ENCODE results near the gene ARHGAP10. TPM values are rescaled to one million over a fixed set of nuclear protein-coding genes. Genes with fewer than 3 reads are reported as not detected.

The ARHGAP10 gene
- total RNA-seq, 1 donor from 2014 or later: 4.6 TPM

DNA sequence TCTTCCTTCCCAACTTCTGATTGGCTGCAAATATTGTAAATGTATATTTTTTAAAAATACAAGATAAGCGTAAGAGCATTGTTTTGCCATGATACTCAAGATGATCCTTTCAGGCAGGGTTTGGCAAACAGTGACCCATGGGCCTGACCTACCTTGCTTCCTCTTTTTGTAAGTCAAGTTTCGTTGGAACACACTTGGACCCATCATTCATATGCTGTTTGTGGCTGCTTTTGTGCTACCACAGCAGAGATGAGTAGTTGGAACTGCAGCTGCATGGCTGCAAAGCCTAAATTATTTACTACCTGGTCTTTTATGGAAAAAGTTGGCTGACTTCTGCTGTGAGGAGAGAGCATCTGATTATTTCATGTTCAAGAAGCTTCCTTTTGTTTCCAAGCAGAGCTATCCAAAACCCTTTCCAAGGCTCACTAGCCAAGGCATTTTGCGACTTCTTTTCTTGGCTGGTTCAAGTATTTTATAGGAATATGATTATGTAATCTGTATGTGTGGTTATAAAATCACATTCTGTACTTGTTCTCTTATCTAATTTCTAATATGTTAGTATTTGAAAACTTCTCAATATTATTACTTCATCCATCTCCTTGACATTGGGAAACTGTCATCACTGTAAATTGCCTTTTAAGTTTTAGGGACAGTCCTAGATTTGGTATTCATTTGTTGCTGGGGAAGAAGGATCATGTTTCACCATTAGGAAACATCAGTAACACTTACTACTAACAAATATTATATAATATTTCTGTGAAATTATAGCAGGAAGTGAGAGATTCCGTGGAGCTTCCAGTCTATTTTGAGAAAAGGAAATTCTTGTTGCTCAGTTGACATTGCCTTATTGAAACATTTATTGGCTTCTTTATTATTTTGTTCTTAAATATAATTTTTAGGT lies 109.2 kb downstream of the ARHGAP10 start:
- Mint-ChIP-seq H3K36me3 (ENCODE audit: low read depth, unreplicated experiment) (no peaks in the 10 kb centered on the region), H3K4me1 (ENCODE audit: unreplicated experiment) (no peaks in the 10 kb centered on the region), H3K9me3 (ENCODE audit: unreplicated experiment) (no peaks in the 10 kb centered on the region), H3K4me3 (ENCODE audit: unreplicated experiment) (no peak overlapping the region), H3K27ac (ENCODE audit: unreplicated experiment) (no peak overlapping the region), H3K27me3 (ENCODE audit: unreplicated experiment) (no peaks in the 10 kb centered on the region)
- no peak for DNase-seq (ENCODE audit: low spot score)
- TF ChIP-seq, protein P1, sequence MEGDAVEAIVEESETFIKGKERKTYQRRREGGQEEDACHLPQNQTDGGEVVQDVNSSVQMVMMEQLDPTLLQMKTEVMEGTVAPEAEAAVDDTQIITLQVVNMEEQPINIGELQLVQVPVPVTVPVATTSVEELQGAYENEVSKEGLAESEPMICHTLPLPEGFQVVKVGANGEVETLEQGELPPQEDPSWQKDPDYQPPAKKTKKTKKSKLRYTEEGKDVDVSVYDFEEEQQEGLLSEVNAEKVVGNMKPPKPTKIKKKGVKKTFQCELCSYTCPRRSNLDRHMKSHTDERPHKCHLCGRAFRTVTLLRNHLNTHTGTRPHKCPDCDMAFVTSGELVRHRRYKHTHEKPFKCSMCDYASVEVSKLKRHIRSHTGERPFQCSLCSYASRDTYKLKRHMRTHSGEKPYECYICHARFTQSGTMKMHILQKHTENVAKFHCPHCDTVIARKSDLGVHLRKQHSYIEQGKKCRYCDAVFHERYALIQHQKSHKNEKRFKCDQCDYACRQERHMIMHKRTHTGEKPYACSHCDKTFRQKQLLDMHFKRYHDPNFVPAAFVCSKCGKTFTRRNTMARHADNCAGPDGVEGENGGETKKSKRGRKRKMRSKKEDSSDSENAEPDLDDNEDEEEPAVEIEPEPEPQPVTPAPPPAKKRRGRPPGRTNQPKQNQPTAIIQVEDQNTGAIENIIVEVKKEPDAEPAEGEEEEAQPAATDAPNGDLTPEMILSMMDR (IDR thresholded peaks at IDR 0.05; ENCODE audit: unreplicated experiment): no peak

GRCh38 chr4:147842573-147842972 lies 110.7 kb downstream of the ARHGAP10 start:
- Mint-ChIP-seq H3K4me1 (ENCODE audit: unreplicated experiment) (no peaks in the 10 kb centered on the region), H3K4me3 (ENCODE audit: unreplicated experiment) (no peak overlapping the region), H3K27me3 (ENCODE audit: unreplicated experiment) (no peaks in the 10 kb centered on the region), H3K36me3 (ENCODE audit: low read depth, unreplicated experiment) (no peaks in the 10 kb centered on the region), H3K9me3 (ENCODE audit: unreplicated experiment) (no peaks in the 10 kb centered on the region), H3K27ac (ENCODE audit: unreplicated experiment) (no peak overlapping the region)
- TF ChIP-seq, protein P1 (IDR thresholded peaks at IDR 0.05; ENCODE audit: unreplicated experiment): no peak
- no peak for DNase-seq (ENCODE audit: low spot score)

DNA sequence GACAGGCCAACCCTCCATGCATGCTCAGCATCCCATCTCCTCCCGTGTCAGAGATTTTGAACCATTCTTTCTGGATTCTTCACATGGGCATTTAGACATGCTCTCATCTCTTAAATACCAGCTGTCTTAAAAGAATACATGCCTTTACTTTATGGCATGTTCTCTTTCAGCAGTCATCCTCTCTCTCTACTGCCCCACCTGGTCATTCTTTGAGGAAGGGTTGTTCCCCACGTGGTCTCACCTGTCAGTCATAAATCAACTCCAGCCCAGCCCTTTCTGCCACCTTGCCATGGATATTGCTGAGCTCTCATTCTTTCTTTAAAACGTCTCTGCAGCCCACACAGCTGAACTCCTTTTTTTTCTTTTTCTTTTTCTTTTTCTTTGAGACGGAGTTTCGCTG lies 111.3 kb downstream of the ARHGAP10 start:
- no peaks in the 10 kb centered on the region for H3K27me3 Mint-ChIP-seq (ENCODE audit: unreplicated experiment)
- no peaks in the 10 kb centered on the region for H3K36me3 Mint-ChIP-seq (ENCODE audit: low read depth, unreplicated experiment)
- no peaks in the 10 kb centered on the region for H3K4me1 Mint-ChIP-seq (ENCODE audit: unreplicated experiment)
- no peak overlapping the region for H3K4me3 Mint-ChIP-seq (ENCODE audit: unreplicated experiment)
- no peak overlapping the region for H3K27ac Mint-ChIP-seq (ENCODE audit: unreplicated experiment)
- DNase-seq (ENCODE audit: low spot score): no peak
- TF ChIP-seq, protein P1 (IDR thresholded peaks at IDR 0.05; ENCODE audit: unreplicated experiment): peak; percentile 18
- no peaks in the 10 kb centered on the region for H3K9me3 Mint-ChIP-seq (ENCODE audit: unreplicated experiment)

DNA sequence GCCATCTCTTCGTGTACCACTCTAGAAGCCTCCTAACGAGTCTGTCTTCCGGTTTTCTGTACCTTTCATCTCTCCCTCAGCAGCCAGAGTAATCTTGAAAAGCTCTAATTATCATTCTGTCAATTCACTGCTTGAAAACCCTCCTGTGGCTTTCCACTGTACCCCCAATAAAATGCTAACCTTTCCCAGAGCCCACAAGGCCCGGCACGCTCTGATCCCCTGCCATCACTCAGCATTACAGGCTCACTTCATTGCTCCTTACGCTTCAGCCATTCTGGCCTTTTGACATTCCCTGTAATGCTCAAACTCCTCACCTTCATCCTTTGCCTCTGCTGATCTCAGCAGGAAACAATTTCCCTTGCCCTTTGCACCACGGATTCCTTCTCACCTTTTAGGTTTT lies 112.9 kb downstream of the ARHGAP10 start:
- H3K27me3 Mint-ChIP-seq (ENCODE audit: unreplicated experiment): no peaks in the 10 kb centered on the region
- H3K4me1 Mint-ChIP-seq (ENCODE audit: unreplicated experiment): no peaks in the 10 kb centered on the region
- no peaks in the 10 kb centered on the region for H3K36me3 Mint-ChIP-seq (ENCODE audit: low read depth, unreplicated experiment)
- no peak overlapping the region for H3K4me3 Mint-ChIP-seq (ENCODE audit: unreplicated experiment)
- TF ChIP-seq, protein P1 (IDR thresholded peaks at IDR 0.05; ENCODE audit: unreplicated experiment): no peak
- H3K27ac Mint-ChIP-seq (ENCODE audit: unreplicated experiment): no peak overlapping the region
- no peaks in the 10 kb centered on the region for H3K9me3 Mint-ChIP-seq (ENCODE audit: unreplicated experiment)
- DNase-seq (ENCODE audit: low spot score): no peak

All from endothelial cell (in vitro differentiated cells).